NCI-H82 treated with DMSO at 0.1 percent for 48 hours (cell line): ENCODE measurements around the gene ADGRF3.
"Not testable (repeated sequence)": the region's sequence is repeated elsewhere in the genome, so short reads cannot be mapped to it uniquely, and the experiment has no call there.

ENCODE experiments used
- DNase-seq: peaks from one replicate; lab custom pipeline; 2025; ENCODE audit not compliant: unreplicated experiment; lab: John Stamatoyannopoulos, UW

Gene ADGRF3

DNA sequence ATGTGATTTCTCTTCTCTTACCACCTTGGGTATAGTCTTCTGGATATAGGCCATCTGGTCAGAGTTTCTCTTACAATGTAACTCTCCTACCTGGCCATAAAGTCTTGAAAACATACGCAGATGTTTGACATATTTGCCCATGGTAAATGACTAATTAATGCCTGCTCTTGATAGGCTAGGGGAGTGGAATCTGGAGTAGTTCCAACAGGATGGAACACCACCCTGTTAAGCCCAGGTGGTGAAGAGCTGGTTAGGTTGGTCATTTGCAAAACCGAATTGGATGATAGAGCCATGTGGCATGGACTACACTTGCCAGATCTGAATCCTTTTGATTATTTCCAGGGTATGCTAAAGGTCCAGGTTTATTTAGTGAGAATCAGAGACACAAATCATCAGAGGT, 65.4 kb downstream of the ADGRF3 start:
- no peak for DNase-seq

DNA sequence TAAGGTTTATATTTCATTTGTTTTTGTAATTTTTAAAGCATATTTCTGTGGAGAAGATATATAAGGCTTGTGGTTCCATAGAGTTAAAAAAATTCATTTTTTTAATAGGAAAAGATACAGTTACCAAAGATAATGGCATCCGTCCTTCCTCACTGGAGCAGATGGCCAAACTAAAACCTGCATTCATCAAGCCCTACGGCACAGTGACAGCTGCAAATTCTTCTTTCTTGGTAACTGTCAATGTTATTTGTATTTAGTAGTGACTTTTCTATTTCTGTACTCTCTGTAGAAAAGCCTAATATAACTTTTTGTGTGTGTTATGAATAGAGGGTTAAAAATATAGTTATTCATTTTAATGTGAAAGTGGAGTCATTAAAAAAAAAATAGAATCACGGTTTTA, 66.7 kb downstream of the ADGRF3 start:
- DNase-seq = no peak

DNA sequence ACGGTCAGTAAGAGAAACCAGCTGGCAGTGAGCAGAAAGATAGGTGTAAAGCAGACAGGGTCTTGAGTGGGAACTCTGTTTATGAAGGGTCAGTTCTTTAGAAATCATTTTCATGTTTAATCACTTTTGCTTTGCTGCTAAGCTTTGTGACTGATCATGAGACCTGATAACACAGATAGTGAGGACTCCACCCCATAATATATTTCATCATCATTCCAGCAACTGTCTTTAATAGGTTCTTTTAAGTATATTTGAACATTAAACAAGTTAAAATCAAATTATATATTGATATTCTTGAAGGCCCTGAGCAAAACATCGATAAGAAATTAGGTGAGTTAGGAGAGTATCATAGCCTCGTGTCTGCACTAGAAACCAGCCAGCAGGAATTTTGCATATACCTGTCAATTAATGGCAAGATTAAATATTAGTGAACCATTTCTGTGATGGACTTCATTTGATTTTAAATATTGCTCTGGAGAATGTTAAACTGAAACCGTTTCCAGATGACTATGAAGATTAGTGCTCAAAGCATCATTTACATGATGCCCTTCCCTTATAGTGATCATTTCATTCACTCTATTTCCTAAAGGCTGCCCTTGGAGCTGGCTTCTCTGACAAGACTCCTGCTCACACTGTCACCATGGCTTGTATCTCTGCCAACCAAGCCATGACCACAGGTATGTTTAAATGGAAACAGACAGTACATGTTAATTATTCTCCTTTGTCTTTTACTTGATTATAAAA, 69.9 kb downstream of the ADGRF3 start:
- DNase-seq = no peak

DNA sequence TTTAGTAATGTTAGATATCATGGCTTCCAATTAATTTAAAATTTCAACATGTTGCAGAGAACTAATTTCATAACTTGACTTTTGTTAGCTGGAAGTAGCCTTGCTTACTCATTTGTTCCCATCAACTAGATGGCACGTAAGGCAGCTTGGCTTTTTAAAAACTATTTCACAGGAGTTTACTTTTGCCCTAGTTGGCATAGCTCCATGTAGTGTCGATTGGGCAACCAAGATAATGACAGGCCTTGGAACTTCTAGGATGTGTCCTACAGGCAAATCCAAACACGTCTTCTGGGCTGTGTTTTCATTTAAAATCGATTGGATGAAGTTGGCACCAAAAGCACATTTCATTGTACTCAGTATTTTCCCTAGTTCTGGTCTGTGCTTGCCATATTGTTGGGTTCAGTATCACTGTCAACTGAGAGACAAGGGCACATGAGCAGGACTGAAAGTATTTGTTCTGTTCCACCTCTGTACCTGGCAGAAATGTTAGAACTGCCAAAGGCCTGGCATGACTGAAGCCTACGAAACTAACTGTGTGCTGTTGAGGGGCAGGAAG, 72.5 kb downstream of the ADGRF3 start:
- DNase-seq = no peak

DNA sequence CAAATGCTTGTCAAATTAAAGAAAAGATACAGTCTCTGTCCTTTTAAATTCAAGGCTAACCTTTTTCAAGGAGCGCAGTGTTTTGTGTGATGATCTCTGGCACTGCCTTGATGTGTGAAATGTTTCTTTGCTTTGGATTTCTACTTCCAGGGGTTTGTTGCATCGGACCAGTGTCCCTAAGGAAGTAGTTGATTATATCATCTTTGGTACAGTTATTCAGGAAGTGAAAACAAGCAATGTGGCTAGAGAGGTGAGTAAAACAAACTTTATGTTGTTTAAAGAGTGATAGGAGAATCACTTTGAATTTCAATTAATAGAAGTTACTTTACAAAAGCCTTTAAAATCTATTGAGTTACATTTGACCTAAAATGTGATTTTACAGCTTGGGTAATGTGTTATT, 73.1 kb downstream of the ADGRF3 start:
- no peak for DNase-seq

DNA sequence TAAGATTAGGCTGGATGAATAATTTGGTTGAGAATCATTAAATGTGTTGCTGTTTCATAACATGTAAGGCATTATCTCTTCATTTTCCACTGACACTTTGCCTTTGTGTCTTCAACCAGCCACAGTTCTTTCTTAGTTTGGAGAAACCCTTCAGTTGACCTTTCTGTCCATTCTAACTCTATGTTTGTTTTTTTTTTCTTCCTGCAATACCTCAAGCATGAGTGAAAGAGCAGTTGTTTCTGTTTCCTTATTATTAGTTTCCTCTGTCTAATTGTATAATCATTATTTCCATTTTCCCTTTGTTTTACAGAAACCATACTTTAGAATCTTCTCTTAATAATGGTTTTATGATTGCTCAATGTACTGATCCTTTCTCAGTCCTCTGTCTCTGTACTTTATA, 76.2 kb downstream of the ADGRF3 start:
- DNase-seq = no peak

DNA sequence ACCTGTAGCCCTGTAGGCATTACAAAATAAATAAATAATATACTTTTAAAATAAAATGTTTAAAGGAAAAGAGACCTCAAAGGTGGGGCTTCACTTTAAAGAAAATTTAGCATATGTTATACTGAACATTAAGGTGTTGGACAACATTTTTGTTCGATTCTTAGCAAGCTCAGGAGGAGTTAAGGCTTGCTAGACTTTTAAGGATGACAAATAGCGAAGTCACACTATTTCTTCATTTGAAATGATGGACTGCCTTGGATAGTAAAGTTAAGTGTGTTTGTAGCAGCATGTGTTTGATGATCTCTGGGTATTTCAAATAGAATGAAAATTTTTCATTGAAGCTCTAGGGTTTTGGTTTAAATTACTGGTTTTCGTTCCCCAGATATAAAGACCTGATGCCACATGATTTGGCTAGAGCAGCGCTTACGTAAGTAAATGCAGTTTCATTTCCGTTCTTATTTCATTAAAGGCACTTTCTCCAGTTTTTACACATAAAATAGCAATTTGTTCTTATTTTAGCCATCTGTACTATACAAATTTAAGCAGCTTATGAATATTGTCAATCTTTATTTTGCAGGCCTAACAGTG, 76.9 kb downstream of the ADGRF3 start:
- DNase-seq = no peak

DNA sequence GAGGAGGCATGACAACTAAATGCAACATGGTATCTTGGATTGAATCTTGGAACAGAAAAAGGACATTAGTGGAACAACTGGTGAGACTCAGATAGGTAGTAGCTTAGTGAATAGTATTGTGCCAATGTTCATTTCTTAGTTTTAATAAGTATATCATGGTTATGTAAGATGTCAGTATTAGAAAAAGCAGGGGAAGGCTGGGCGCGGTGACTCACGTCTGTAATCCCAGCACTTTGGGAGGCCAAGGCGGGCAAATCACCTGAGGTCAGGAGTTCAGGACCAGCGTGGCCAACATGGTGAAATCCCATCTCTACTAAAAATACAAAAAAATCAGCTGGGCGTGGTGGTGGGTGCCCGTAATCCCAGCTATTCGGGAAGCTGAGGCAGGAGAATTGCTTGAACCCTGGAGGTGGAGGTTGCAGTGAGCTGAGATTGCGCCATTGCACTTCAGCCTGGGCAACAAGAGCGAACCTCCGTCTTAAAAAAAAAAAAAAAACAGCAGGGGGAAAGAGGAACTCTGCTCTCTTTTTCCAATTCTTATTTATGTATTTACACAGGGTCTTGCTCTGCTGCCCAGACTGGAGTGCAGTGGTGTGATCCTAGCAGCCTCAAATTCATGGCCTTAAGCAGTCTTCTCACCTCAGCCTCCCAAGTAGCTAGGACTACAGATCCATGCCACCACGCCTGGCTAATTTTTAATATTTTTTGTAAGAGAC, 77.8 kb downstream of the ADGRF3 start:
- not testable (repeated sequence) for DNase-seq

DNA sequence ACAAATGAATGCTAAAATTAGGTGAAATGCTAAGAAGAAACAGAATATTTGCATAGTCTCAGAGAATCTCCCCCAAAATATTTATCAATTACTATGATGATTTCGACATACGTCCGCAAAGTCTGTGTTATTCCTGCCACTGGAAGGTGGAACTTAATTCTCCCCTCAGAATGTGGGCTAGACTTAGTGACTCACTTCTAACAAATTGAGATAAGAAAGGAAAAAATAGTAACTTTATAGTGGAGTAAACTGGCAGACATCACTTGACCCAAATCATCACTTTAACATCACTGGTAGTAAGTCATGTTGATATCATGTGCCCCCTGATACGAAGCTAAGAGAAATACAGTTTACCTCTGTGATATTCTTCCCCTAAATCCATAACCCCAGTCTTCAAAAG, 78.4 kb downstream of the ADGRF3 start:
- DNase-seq = no peak

DNA sequence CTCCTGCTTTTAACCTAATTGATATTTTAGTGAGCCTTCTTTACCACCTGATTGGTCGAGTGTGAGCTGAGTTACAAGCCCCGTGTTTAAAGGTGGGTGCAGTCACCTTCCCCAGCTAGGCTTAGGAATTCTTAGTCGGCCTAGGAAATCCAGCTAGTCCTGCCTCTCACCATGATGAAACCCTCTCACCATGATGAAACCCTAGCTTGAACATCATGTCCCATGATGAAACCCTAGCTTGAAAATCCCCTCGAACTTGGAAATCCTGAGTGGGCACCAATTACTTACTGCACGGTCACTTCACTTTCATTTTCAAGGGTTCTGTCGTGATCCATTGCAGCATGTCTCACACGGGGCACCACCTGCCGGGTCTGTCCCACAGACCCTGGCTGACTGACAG, 87.8 kb downstream of the ADGRF3 start:
- not testable (repeated sequence) for DNase-seq
